Adipose tissue (tissue), 3 donors: ENCODE data around the gene SIRT7. TPM values are rescaled to one million over a fixed set of nuclear protein-coding genes. Genes with fewer than 3 reads are reported as not detected.
"Not testable (repeated sequence)": the region's sequence is repeated elsewhere in the genome, so short reads cannot be mapped to it uniquely, and the experiment has no call there.

ENCODE experiments used
- H3K27ac ChIP-seq: one replicate; pipeline ENCODE4 v1.5.1; 2013; ENCODE audit warnings: low read depth, low read length
- WGBS, 3 donors: extraction: QIAGEN DNeasy Blood & Tissue Kit; methylation state at CpG; one replicate each; pipeline ENCODE4 v1.1.7; 2013; 5-methylcytosine and 5-hydroxymethylcytosine counted together
- polyA plus RNA-seq, 3 donors: library from polyadenylated mRNA; stranded (reverse); fragments of 200-250 nt; gene quantifications; one replicate each; pipeline ENCODE4 v1.2.3, GENCODE V29; 2013
- donor health status: healthy with polysubstance abuse.
- donor health status: Bipolar disorder and iron deficiency.
- donor health status: healthy.

Gene SIRT7
- polyA plus RNA-seq, 3 donors = 12.6 to 19.6 (median 19.0) TPM

GRCh38 chr17:81955756-81956544, 38.0 kb upstream of the SIRT7 start:
- 73 to 89% (median 89%) methylated on average over 12 to 13 of the region's 13 CpGs for WGBS, 3 donors
- no peak overlapping the region for H3K27ac ChIP-seq

- 88 to 93% (median 88%) methylated on average over 26 of the region's 26 CpGs for WGBS, 3 donors
- no peak overlapping the region for H3K27ac ChIP-seq
Observed at GRCh38 chr17:81955058-81955681, 37.2 kb upstream of the SIRT7 start.

GRCh38 chr17:81954131-81955057, 36.4 kb upstream of the SIRT7 start:
- WGBS, 3 donors = 81 to 85% (median 85%) methylated on average over 18 to 19 of the region's 19 CpGs
- no peak overlapping the region for H3K27ac ChIP-seq

- 75 to 87% (median 75%) methylated on average over 5 of the region's 5 CpGs for WGBS, 3 donors
- H3K27ac ChIP-seq = not testable (repeated sequence)
Observed at GRCh38 chr17:81953443-81953842, 35.5 kb upstream of the SIRT7 start.

GRCh38 chr17:81952792-81953228, 34.8 kb upstream of the SIRT7 start:
- 68 to 80% (median 79%) methylated on average over 16 of the region's 16 CpGs for WGBS, 3 donors
- no peak overlapping the region for H3K27ac ChIP-seq

GRCh38 chr17:81951785-81952684, 34.1 kb upstream of the SIRT7 start:
- H3K27ac ChIP-seq = no peak overlapping the region
- WGBS, 3 donors = 47 to 55% (median 48%) methylated on average over 12 to 13 of the region's 13 CpGs

- no peak overlapping the region for H3K27ac ChIP-seq
- WGBS, 3 donors = 83 to 89% (median 88%) methylated on average over 15 of the region's 15 CpGs
Observed at GRCh38 chr17:81950501-81950900, 32.5 kb upstream of the SIRT7 start.

GRCh38 chr17:81948635-81949378, 30.8 kb upstream of the SIRT7 start:
- no peak overlapping the region for H3K27ac ChIP-seq
- 80 to 85% (median 84%) methylated on average over 17 of the region's 17 CpGs for WGBS, 3 donors

- 89% methylated on average over 13 of the region's 13 CpGs for WGBS, 3 donors
- no peak within 1 kb of the TSS for H3K27ac ChIP-seq
Observed at GRCh38 chr17:81947189-81947588, 29.2 kb upstream of the SIRT7 start, which contains the start of gene MYADML2. Gene MYADML2 (minus strand): TSS chr17:81947233. CDS start chr17:81941741, 5,492 bp downstream.

- 86 to 88% (median 87%) methylated on average over 9 of the region's 9 CpGs for WGBS, 3 donors
- no peak overlapping the region for H3K27ac ChIP-seq
Observed at GRCh38 chr17:81944858-81945257, 26.9 kb upstream of the SIRT7 start.

GRCh38 chr17:81942167-81942553, 24.2 kb upstream of the SIRT7 start:
- H3K27ac ChIP-seq = no peak overlapping the region
- WGBS, 3 donors = 46 to 55% (median 48%) methylated on average over 10 to 12 of the region's 12 CpGs

GRCh38 chr17:81941484-81942166, 23.6 kb upstream of the SIRT7 start:
- WGBS, 3 donors = 44 to 49% (median 48%) methylated on average over 27 to 30 of the region's 30 CpGs
- no peak overlapping the region for H3K27ac ChIP-seq

GRCh38 chr17:81940538-81941483, 22.8 kb upstream of the SIRT7 start:
- no peak overlapping the region for H3K27ac ChIP-seq
- WGBS, 3 donors = 85 to 92% (median 92%) methylated on average over 54 to 56 of the region's 56 CpGs

GRCh38 chr17:81939881-81940385, 22.0 kb upstream of the SIRT7 start:
- WGBS, 3 donors = 58 to 78% (median 61%) methylated on average over 21 of the region's 21 CpGs
- H3K27ac ChIP-seq = no peak overlapping the region

- WGBS, 3 donors = 61 to 77% (median 67%) methylated on average over 15 of the region's 15 CpGs
- H3K27ac ChIP-seq = no peak overlapping the region
Observed at GRCh38 chr17:81939218-81939617, 21.2 kb upstream of the SIRT7 start.
